WTC11 (cell line): ENCODE results near the gene GAA.

Experiments
- CBFB ChIP-seq: sonication (generic); formaldehyde crosslinking; IDR thresholded peaks from 2 replicates; pipeline ENCODE4 v1.8.1; 2022; ENCODE audit warnings: mild to moderate bottlenecking, low read depth, missing genetic modification reagents
- CREB1 ChIP-seq: sonication (generic); formaldehyde crosslinking; IDR thresholded peaks from 2 replicates; pipeline ENCODE4 v1.8.0; 2023; ENCODE audit warnings: mild to moderate bottlenecking, missing genetic modification reagents
- CTCF ChIP-seq: fragments of 200-600 bp; IDR thresholded peaks from 2 replicates; pipeline ENCODE4 v1.8.0; 2022; ENCODE audit warnings: antibody characterized with exemption
- NFYB ChIP-seq: sonication (generic); formaldehyde crosslinking; conservative IDR thresholded peaks from 2 replicates; pipeline ENCODE4 v1.8.0; 2022; ENCODE audit warnings: low read depth, missing genetic modification reagents
- SP1 ChIP-seq: sonication (generic); formaldehyde crosslinking; conservative IDR thresholded peaks from 2 replicates; pipeline ENCODE4 v1.8.1; 2022; ENCODE audit warnings: missing genetic modification reagents
- ZNF671 ChIP-seq: fragments of 250-450 bp; sonication (Bioruptor Pico); IDR thresholded peaks from 2 replicates; pipeline ENCODE4 v1.8.0; 2021; ENCODE audit warnings: mild to moderate bottlenecking

GRCh38 chr17:80152081-80152702 is 50.8 kb downstream of the GAA start:
- TF ChIP-seq CTCF (no peak), NFYB (CRISPR knock-in tag) (no peak), SP1 (CRISPR knock-in tag) (no peak), ZNF671 (CRISPR knock-in tag) (no peak), CBFB (CRISPR knock-in tag) (no peak), CREB1 (CRISPR knock-in tag) (no peak)
